OCI-LY7 (cell line): ENCODE results near the gene MYADM. TPM values are rescaled to one million over a fixed set of nuclear protein-coding genes. Genes with fewer than 3 reads are reported as not detected.
A peak's percentile ranks its signal among the peaks of the same experiment; 100 is the strongest.

Source experiments
- BruUV-seq: library from RNA; stranded (reverse); fragments of 400-500 nt; replicated peaks from 2 replicates; lab custom pipeline; 2021; lab: Mats Ljungman, UMichigan
- CTCF ChIA-PET: fragments of 300-600 bp; sonication (Branson Sonifier 250); formaldehyde crosslinking; loops from one replicate; lab custom pipeline; 2022; ENCODE audit warnings: antibody characterized with exemption; ENCODE audit not compliant: unreplicated experiment; lab: Charles Lee
- POLR2A ChIA-PET: fragments of 300-600 bp; sonication (Branson Sonifier 250); formaldehyde crosslinking; loops from one replicate; lab custom pipeline; 2022; ENCODE audit warnings: antibody characterized with exemption; lab: Charles Lee
- DNase-seq: peaks from one replicate; pipeline ENCODE4 v3.0.0-alpha.2; 2015; ENCODE audit warnings: low spot score
- H2AFZ ChIP-seq: fragments of 200-600 bp; sonication (generic), shearing (Covaris generic); 2 replicates; pipeline ENCODE4 v1.6.1; 2014; ENCODE audit warnings: mild to moderate bottlenecking, antibody characterized with exemption, low read length, moderate library complexity
- H3K27ac ChIP-seq: fragments of 200-600 bp; sonication (generic); 2 replicates; pipeline ENCODE4 v1.5.1; 2014; ENCODE audit warnings: mixed run types, low read depth, mild to moderate bottlenecking, moderate library complexity, low read length, inconsistent platforms; ENCODE audit not compliant: poor library complexity, severe bottlenecking
- H3K36me3 ChIP-seq: fragments of 200-600 bp; sonication (generic); 2 replicates; pipeline ENCODE4 v1.6.1; 2014; ENCODE audit warnings: mild to moderate bottlenecking, antibody characterized with exemption, low read length, moderate library complexity, mixed read lengths; ENCODE audit not compliant: insufficient read depth
- H3K4me1 ChIP-seq: fragments of 200-600 bp; sonication (generic); 2 replicates; pipeline ENCODE4 v1.5.1; 2014; ENCODE audit warnings: mild to moderate bottlenecking, low read length; ENCODE audit not compliant: insufficient read depth, poor library complexity, severe bottlenecking
- H3K4me2 ChIP-seq: fragments of 200-600 bp; sonication (generic); 2 replicates; pipeline ENCODE4 v1.6.1; 2014; ENCODE audit warnings: mild to moderate bottlenecking, low read length
- H3K4me3 ChIP-seq: fragments of 200-600 bp; sonication (generic); 2 replicates; pipeline ENCODE4 v1.5.1; 2014; ENCODE audit warnings: mild to moderate bottlenecking, low read depth, low read length; ENCODE audit not compliant: poor library complexity, severe bottlenecking
- H3K79me2 ChIP-seq: fragments of 200-600 bp; sonication (generic); 2 replicates; pipeline ENCODE4 v1.6.1; 2016; ENCODE audit warnings: low read depth, mild to moderate bottlenecking, low read length, moderate library complexity, mixed read lengths; ENCODE audit not compliant: insufficient read depth
- H3K9me2 ChIP-seq: fragments of 200-600 bp; sonication (generic); 2 replicates; pipeline ENCODE4 v1.6.1; 2016; ENCODE audit warnings: mild to moderate bottlenecking, low read length, mixed read lengths; ENCODE audit not compliant: insufficient read depth
- H3K9me3 ChIP-seq: fragments of 200-600 bp; sonication (generic); 2 replicates; pipeline ENCODE4 v1.6.1; 2014; ENCODE audit warnings: mild to moderate bottlenecking, mixed run types, low read length, mixed read lengths
- H4K20me1 ChIP-seq: fragments of 200-600 bp; sonication (generic); 2 replicates; pipeline ENCODE4 v1.6.1; 2014; ENCODE audit warnings: mild to moderate bottlenecking, antibody characterized with exemption, low read length, moderate library complexity, mixed read lengths; ENCODE audit not compliant: insufficient read depth
- EZH2phosphoT487 ChIP-seq: fragments of 200-600 bp; sonication (generic); IDR thresholded peaks from 2 replicates; pipeline ENCODE4 v1.6.1; 2018; ENCODE audit warnings: low read depth, borderline replicate concordance, mild to moderate bottlenecking, mixed run types, antibody characterized with exemption, low read length, moderate library complexity, mixed read lengths
- intact Hi-C: fragments of 100-400 bp; cut with micrococcal nuclease; formaldehyde crosslinking; loops from one replicate; pipeline ENCODE4 v1.10.0; 2022; ENCODE audit not compliant: unreplicated experiment
- total RNA-seq, 2 experiments: library from RNA; depleted of rRNA in 1 of 2; stranded (reverse); fragments of >200 nt in 1 of 2; shearing (Covaris generic) in 1 of 2; gene quantifications; 2 replicates each; pipeline ENCODE4 v1.2.3, GENCODE V29; 2014 to 2022
- TF ChIP-seq, protein P1 (sequence below): fragments of 200-600 bp; sonication (generic); conservative IDR thresholded peaks from 2 replicates; pipeline ENCODE4 v1.5.1; 2014; ENCODE audit warnings: mild to moderate bottlenecking, antibody characterized with exemption, low read length, moderate library complexity, mixed read lengths

Gene MYADM
- total RNA-seq, 2 experiments from 2014 or later, result 0.82 to 0.98 TPM

DNA sequence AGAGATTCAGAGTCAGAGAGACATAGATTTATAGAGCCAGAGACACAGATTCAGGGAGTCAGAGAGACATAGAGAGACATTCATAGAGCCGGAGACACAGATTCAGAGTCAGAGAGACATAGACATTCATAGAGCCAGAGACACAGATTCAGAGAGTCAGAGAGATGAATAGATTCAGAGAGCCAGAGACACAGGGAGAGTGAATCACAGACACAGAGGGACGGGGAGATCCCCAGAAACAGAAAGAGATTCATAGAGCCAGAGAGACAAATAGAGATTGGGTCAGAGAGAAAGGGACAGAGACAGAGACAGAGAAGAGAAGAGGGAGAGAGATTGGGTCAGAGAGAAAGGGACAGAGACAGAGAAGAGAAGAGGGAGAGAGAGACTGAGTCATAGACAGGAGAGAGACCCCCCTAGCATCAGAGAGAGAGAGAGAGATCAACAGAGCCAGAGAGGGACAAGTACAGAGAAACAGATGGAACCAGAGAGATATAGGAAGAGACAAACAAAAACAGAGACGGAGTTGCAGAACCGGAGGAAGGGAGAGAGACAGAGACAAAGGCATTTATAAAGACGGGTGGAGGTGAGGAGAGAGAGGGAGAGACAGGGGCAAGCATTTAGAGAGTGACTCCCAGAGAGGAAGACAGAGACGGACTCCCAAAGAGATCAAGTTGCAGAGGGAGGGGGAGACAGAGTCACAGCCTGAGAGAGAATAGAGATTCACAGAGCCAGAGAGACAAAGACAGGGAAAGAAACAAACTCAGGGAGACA is 13.2 kb downstream of the MYADM start:
- Histone ChIP-seq H2AFZ (no peak overlapping the region), H3K27ac (no peak overlapping the region), H3K9me3 (no peaks in the 10 kb centered on the region), H3K36me3 (no peaks in the 10 kb centered on the region), H3K9me2 (no peaks in the 10 kb centered on the region), H3K79me2 (no peaks in the 10 kb centered on the region), H3K4me2 (no peak overlapping the region), H4K20me1 (no peaks in the 10 kb centered on the region), H3K4me3 (no peak overlapping the region), H3K4me1 (peaks cover 3% of the 10 kb centered on the region)
- no peak for TF ChIP-seq EZH2phosphoT487
- intact Hi-C loops, result no loop called here
- no TSS peak for BruUV-seq
- no peak for DNase-seq
- ChIA-PET CTCF (no interaction called here), POLR2A (no interaction called here)

DNA sequence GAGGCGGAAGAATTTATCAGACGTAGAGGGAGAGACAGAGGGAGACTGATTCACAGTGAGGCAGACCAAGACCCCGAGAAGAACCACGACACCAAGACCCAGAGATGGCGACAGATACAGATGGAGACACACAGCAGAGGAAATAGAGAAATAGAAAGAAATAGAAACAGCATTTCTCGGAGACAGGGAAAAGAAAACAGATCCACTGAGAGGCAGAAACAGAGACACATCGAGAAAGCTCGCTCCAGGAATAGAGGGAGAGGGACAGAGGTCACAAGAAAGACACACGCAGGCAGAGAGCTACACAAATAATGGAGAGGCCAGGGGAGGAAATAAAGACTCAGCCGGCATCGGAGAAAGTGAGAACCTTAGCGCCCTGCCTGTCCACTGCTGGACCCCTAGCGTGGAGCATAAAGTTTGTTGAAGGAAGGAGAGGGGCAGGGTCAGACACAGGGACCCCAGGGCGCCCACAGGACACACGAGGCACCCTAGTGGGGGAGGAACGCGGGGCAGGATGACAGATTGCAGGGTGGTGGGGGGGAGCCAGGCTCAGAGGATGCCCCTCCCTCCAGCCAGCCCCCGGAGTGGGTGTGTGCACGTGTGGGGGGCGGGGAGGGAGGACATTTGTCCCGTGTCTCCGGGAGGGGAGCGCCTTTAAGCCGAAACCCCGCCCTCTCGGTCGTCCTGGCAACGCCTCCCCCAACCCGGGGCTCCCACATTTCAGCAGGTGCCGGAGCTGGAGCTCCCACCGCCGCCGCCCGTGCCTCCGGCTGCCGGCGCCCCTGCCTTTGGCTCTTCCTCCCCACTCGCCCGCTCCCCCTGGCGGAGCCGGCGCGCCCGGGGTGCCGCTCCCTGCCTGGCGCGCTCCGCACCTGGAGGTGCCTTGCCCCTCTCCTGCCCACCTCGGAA is 14.1 kb downstream of the MYADM start, which contains the start of gene PRKCG:
PRKCG (plus strand) TSS at position 716 of the 909 bp plus-strand sequence. CDS start 298 bp downstream, outside the sequence.
- H3K27ac ChIP-seq, result no peak within 1 kb of the TSS
- no peaks in the 10 kb centered on the region for H3K79me2 ChIP-seq
- DNase-seq, result no peak
- no peaks in the 10 kb centered on the region for H3K36me3 ChIP-seq
- H4K20me1 ChIP-seq, result no peaks in the 10 kb centered on the region
- intact Hi-C loops, result no loop called here
- peak within 1 kb of the TSS; percentile 14; the same call in 1 of the 2 replicates for H3K4me2 ChIP-seq
- no peak within 1 kb of the TSS for H3K4me3 ChIP-seq
- H3K4me1 ChIP-seq, result peaks cover 3% of the 10 kb centered on the region
- H3K9me3 ChIP-seq, result no peaks in the 10 kb centered on the region
- no TSS peak for BruUV-seq
- no peaks in the 10 kb centered on the region for H3K9me2 ChIP-seq
- ChIA-PET POLR2A (no interaction called here), CTCF (no interaction called here)
- TF ChIP-seq EZH2phosphoT487, result no peak
- TF ChIP-seq, protein P1, sequence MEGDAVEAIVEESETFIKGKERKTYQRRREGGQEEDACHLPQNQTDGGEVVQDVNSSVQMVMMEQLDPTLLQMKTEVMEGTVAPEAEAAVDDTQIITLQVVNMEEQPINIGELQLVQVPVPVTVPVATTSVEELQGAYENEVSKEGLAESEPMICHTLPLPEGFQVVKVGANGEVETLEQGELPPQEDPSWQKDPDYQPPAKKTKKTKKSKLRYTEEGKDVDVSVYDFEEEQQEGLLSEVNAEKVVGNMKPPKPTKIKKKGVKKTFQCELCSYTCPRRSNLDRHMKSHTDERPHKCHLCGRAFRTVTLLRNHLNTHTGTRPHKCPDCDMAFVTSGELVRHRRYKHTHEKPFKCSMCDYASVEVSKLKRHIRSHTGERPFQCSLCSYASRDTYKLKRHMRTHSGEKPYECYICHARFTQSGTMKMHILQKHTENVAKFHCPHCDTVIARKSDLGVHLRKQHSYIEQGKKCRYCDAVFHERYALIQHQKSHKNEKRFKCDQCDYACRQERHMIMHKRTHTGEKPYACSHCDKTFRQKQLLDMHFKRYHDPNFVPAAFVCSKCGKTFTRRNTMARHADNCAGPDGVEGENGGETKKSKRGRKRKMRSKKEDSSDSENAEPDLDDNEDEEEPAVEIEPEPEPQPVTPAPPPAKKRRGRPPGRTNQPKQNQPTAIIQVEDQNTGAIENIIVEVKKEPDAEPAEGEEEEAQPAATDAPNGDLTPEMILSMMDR, result 0 out of 2 replicates have a peak, but pooled peaks have one; percentile 41
- no peak within 1 kb of the TSS for H2AFZ ChIP-seq

DNA sequence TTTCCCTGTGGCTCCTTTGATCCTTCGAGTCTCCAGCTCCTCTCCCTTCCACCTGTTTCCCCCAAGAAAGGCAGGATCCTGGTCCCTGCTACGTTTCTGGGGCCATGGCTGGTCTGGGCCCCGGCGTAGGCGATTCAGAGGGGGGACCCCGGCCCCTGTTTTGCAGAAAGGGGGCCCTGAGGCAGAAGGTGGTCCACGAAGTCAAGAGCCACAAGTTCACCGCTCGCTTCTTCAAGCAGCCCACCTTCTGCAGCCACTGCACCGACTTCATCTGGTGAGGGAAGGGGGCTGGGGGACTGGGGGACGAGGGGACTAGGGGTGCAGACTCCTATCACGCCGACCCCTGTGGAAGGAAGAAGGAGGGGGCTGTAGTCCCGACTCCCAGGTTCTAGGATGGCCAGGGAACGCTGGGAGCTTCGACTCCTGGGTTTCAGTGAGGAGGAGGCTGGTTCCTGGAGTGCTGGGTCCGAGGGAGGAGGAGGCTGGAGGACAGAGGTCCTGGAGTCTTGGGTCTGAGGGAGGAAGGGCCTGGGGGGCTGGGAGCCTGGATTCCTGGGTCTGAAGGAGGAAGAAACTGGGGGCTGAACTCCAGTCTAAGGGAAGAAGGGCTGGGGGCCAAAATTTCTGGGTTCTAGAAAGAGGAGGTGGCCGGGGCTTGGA is 14.8 kb downstream of the MYADM start:
- intact Hi-C loops, result no loop called here
- Histone ChIP-seq H3K36me3 (no peaks in the 10 kb centered on the region), H3K4me1 (peaks cover 3% of the 10 kb centered on the region), H3K9me3 (no peaks in the 10 kb centered on the region), H3K27ac (no peak overlapping the region), H4K20me1 (no peaks in the 10 kb centered on the region), H3K79me2 (no peaks in the 10 kb centered on the region), H3K4me2 (no peak overlapping the region), H2AFZ (no peak overlapping the region), H3K9me2 (no peaks in the 10 kb centered on the region), H3K4me3 (no peak overlapping the region)
- ChIA-PET POLR2A (no interaction called here), CTCF (no interaction called here)
- TF ChIP-seq, protein P1, result no peak
- no peak for TF ChIP-seq EZH2phosphoT487
- BruUV-seq, result no TSS peak
- no peak for DNase-seq
